GM23338 (cell line): ENCODE results near the gene NXF1. TPM values are rescaled to one million over a fixed set of nuclear protein-coding genes. Genes with fewer than 3 reads are reported as not detected.

Experiments
- ATAC-seq: fragments of 200-7000 bp; cut with Tn5 transposase; 3 replicates; pipeline ENCODE4 v1.9.1; 2020
- DNase-seq: peaks from one replicate; pipeline ENCODE4 v3.0.0-alpha.2; 2015; ENCODE audit warnings: low spot score
- H2AFZ ChIP-seq: fragments of 200-600 bp; sonication (generic); 2 replicates; pipeline ENCODE4 v1.8.0; 2016; ENCODE audit warnings: antibody characterized with exemption, mild to moderate bottlenecking, moderate library complexity
- H3F3A ChIP-seq: fragments of 200-600 bp; sonication (generic); replicated peaks from 2 replicates; pipeline ENCODE4 v1.8.0; 2017; ENCODE audit warnings: antibody characterized with exemption, mixed run types, low read depth
- H3K27ac ChIP-seq: fragments of 200-600 bp; sonication (generic); 2 replicates; pipeline ENCODE4 v1.6.1; 2016; ENCODE audit warnings: low read depth
- H3K27me3 ChIP-seq: fragments of 200-600 bp; sonication (generic); 2 replicates; pipeline ENCODE4 v1.8.0; 2016; ENCODE audit warnings: mild to moderate bottlenecking, mixed run types, moderate library complexity; ENCODE audit not compliant: insufficient read depth
- H3K36me3 ChIP-seq: fragments of 200-600 bp; sonication (generic); 2 replicates; pipeline ENCODE4 v1.8.0; 2016; ENCODE audit warnings: mild to moderate bottlenecking; ENCODE audit not compliant: insufficient read depth
- H3K4me1 ChIP-seq: fragments of 200-600 bp; sonication (generic); 2 replicates; pipeline ENCODE4 v1.8.0; 2016; ENCODE audit warnings: mild to moderate bottlenecking, moderate library complexity; ENCODE audit not compliant: insufficient read depth
- H3K4me2 ChIP-seq: fragments of 200-600 bp; sonication (generic); 2 replicates; pipeline ENCODE4 v1.7.1; 2017; ENCODE audit warnings: mixed run types
- H3K4me3 ChIP-seq: fragments of 200-600 bp; sonication (generic); 2 replicates; pipeline ENCODE4 v1.6.1; 2016; ENCODE audit warnings: mixed run types
- H3K79me2 ChIP-seq: fragments of 200-600 bp; sonication (generic); replicated peaks from 2 replicates; pipeline ENCODE4 v1.8.0; 2017; ENCODE audit warnings: mild to moderate bottlenecking; ENCODE audit not compliant: insufficient read depth
- H3K9me2 ChIP-seq: fragments of 200-600 bp; sonication (generic); 2 replicates; pipeline ENCODE4 v1.8.0; 2017; ENCODE audit not compliant: insufficient read depth
- H4K20me1 ChIP-seq: fragments of 200-600 bp; sonication (generic); replicated peaks from 2 replicates; pipeline ENCODE4 v1.8.0; 2017; ENCODE audit warnings: mild to moderate bottlenecking; ENCODE audit not compliant: insufficient read depth
- H3K27ac Mint-ChIP-seq: 2 replicates; pipeline ENCODE4 v1.8.0; 2020; ENCODE audit warnings: inconsistent platforms, mild to moderate bottlenecking, moderate library complexity, mixed read lengths
- H3K27me3 Mint-ChIP-seq: 3 replicates; pipeline ENCODE4 v1.8.0; 2022; ENCODE audit warnings: low read depth, mild to moderate bottlenecking, moderate library complexity, mixed read lengths, inconsistent platforms; ENCODE audit not compliant: insufficient read depth, poor library complexity
- H3K36me3 Mint-ChIP-seq: 3 replicates; pipeline ENCODE4 v1.8.0; 2021; ENCODE audit warnings: low read depth, mild to moderate bottlenecking, inconsistent platforms, moderate library complexity, mixed read lengths
- H3K4me1 Mint-ChIP-seq: 3 replicates; pipeline ENCODE4 v1.8.0; 2020; ENCODE audit warnings: mild to moderate bottlenecking, inconsistent platforms, mixed read lengths
- H3K4me3 Mint-ChIP-seq: 3 replicates; pipeline ENCODE4 v1.8.0; 2021; ENCODE audit warnings: moderate library complexity, mild to moderate bottlenecking, inconsistent platforms, mixed read lengths
- H3K9me3 Mint-ChIP-seq: 3 replicates; pipeline ENCODE4 v1.8.0; 2020; ENCODE audit warnings: moderate library complexity, mild to moderate bottlenecking, inconsistent platforms, mixed read lengths
- CREB1 ChIP-seq: fragments of 250-450 bp; sonication (Bioruptor Pico); IDR thresholded peaks from 2 replicates; pipeline ENCODE4 v1.5.0; 2020; ENCODE audit warnings: low read depth, mild to moderate bottlenecking, moderate library complexity
- CTCF ChIP-seq, 2 experiments: fragments of 200-600 bp in 1 of 2; sonication (generic) in 1 of 2; conservative IDR thresholded peaks; 2 replicates each; pipeline versions ENCODE4 v1.5.1 to v1.6.1; 2016 to 2017; ENCODE audit warnings: antibody characterized with exemption in 2 of 2, low read depth in 2 of 2, mild to moderate bottlenecking in 2 of 2, moderate library complexity in 1 of 2
- ETS1 ChIP-seq: IDR thresholded peaks from 2 replicates; pipeline ENCODE4 v1.6.1; 2016; ENCODE audit warnings: antibody characterized with exemption
- EZH2 ChIP-seq: fragments of 200-600 bp; sonication (generic); IDR thresholded peaks from one replicate; pipeline ENCODE4 v1.8.0; 2017; ENCODE audit warnings: antibody characterized with exemption, mild to moderate bottlenecking, low read depth; ENCODE audit not compliant: unreplicated experiment
- EZH2phosphoT487 ChIP-seq: fragments of 200-600 bp; sonication (generic); IDR thresholded peaks from one replicate; pipeline ENCODE4 v1.8.1; 2018; ENCODE audit warnings: antibody characterized with exemption; ENCODE audit not compliant: unreplicated experiment
- JUNB ChIP-seq: IDR thresholded peaks from one replicate; pipeline ENCODE4 v1.6.1; 2016; ENCODE audit warnings: antibody characterized with exemption; ENCODE audit not compliant: unreplicated experiment
- NANOG ChIP-seq: IDR thresholded peaks from 2 replicates; pipeline ENCODE4 v1.6.1; 2016; ENCODE audit warnings: antibody characterized with exemption, borderline replicate concordance
- POLR2AphosphoS5 ChIP-seq: IDR thresholded peaks from 2 replicates; pipeline ENCODE4 v1.6.1; 2016; ENCODE audit warnings: antibody characterized with exemption, low read depth
- REST ChIP-seq: IDR thresholded peaks from one replicate; pipeline ENCODE4 v1.6.1; 2018; ENCODE audit warnings: antibody characterized with exemption; ENCODE audit not compliant: unreplicated experiment
- STAT1 ChIP-seq: IDR thresholded peaks from one replicate; pipeline ENCODE4 v1.6.1; 2016; ENCODE audit warnings: antibody characterized with exemption; ENCODE audit not compliant: unreplicated experiment
- ZNF114 ChIP-seq: fragments of 250-450 bp; sonication (Bioruptor Pico); IDR thresholded peaks from 2 replicates; pipeline ENCODE4 v1.5.0; 2020; ENCODE audit warnings: mild to moderate bottlenecking, moderate library complexity
- ZNF331 ChIP-seq: fragments of 250-450 bp; sonication (Bioruptor Pico); IDR thresholded peaks from 2 replicates; pipeline ENCODE4 v1.5.0; 2020; ENCODE audit warnings: low read depth, mild to moderate bottlenecking, moderate library complexity
- ZNF462 ChIP-seq: fragments of 250-450 bp; sonication (Bioruptor Pico); IDR thresholded peaks from 2 replicates; pipeline ENCODE4 v1.5.0; 2020; ENCODE audit warnings: mild to moderate bottlenecking, moderate library complexity
- polyA plus RNA-seq: library from polyadenylated mRNA; unstranded; fragments of >200 nt; fragmentation: Nextera tagmentation; extraction: Ambion mirVana; gene quantifications from 2 replicates; pipeline ENCODE4 v1.2.1, GENCODE V29; 2016
- total RNA-seq: library from RNA; depleted of rRNA; stranded (reverse); fragments of >200 nt; shearing (Covaris generic); gene quantifications from 2 replicates; pipeline ENCODE4 v1.2.3, GENCODE V29; 2014

NXF1 gene
- total and polyA plus RNA-seq, 2 experiments from 2014 or later = 31.7 to 31.8 TPM

GRCh38 chr11:62852523-62853188 lies 47.4 kb upstream of the NXF1 start:
- H3K27ac Mint-ChIP-seq = peak overlapping the region; percentile 100

More at GRCh38 chr11:62852523-62853188, 47.4 kb upstream of the NXF1 start:
- Mint-ChIP-seq H3K4me3 (peak overlapping the region; percentile 98), H3K27me3 (peaks cover 72% of the 10 kb centered on the region), H3K36me3 (peaks cover 75% of the 10 kb centered on the region), H3K9me3 (peaks cover 25% of the 10 kb centered on the region), H3K4me1 (peaks cover 25% of the 10 kb centered on the region; the same call in 2 of the 3 replicates)
- H3K4me1 ChIP-seq = peaks cover 26% of the 10 kb centered on the region; the same call in 1 of the 2 replicates
- no peaks in the 10 kb centered on the region for H3K27me3 ChIP-seq
- no peak overlapping the region for H2AFZ ChIP-seq
- H3F3A ChIP-seq = peaks cover 65% of the 10 kb centered on the region
- H3K4me2 ChIP-seq = peak overlapping the region; percentile 100
- TF ChIP-seq ZNF331 (CRISPR knock-in tag) (no peak), NANOG (no peak), ETS1 (no peak), ZNF462 (CRISPR knock-in tag) (no peak), CTCF (conservative IDR thresholded peaks at IDR 0.05; ENCODE audit: low read depth in 2 of 2) (no peak), EZH2 (no peak), REST (no peak), ZNF114 (CRISPR knock-in tag) (no peak), CREB1 (CRISPR knock-in tag) (no peak), JUNB (no peak), STAT1 (no peak), EZH2phosphoT487 (no peak), POLR2AphosphoS5 (no peak)
- peaks cover 36% of the 10 kb centered on the region for H3K36me3 ChIP-seq
- peak overlapping the region; percentile 100 for H3K4me3 ChIP-seq
- peaks cover 21% of the 10 kb centered on the region for H4K20me1 ChIP-seq
- ATAC-seq = no peak
- H3K27ac ChIP-seq = peak overlapping the region; percentile 97
- DNase-seq = no peak
- H3K79me2 ChIP-seq = peaks cover 51% of the 10 kb centered on the region
- no peaks in the 10 kb centered on the region for H3K9me2 ChIP-seq
